HepG2 (cell line): ENCODE results near the gene AUH. TPM values are rescaled to one million over a fixed set of nuclear protein-coding genes. Genes with fewer than 3 reads are reported as not detected.

ENCODE experiments used
- ATAC-seq: fragments of 200-7000 bp; cut with Tn5 transposase; 3 replicates; pipeline ENCODE4 v1.9.1; 2020; ENCODE audit warnings: mild to moderate bottlenecking, moderate library complexity
- BruUV-seq: library from RNA; stranded (reverse); fragments of 400-500 nt; replicated peaks from 2 replicates; lab custom pipeline; 2021; lab: Mats Ljungman, UMichigan
- CTCF ChIA-PET: fragments of 300-600 bp; formaldehyde crosslinking; extraction: SDS; loops from one replicate; lab custom pipeline; 2021; ENCODE audit warnings: low total read pairs, inconsistent platforms, low intra/inter-chr PET ratio; lab: Yijun Ruan, JAX
- POLR2A ChIA-PET: fragments of 350-600 bp; sonication (Branson Sonifier 250); formaldehyde crosslinking; loops from one replicate; lab custom pipeline; 2020; ENCODE audit warnings: antibody characterized with exemption, inconsistent platforms; lab: Yijun Ruan, JAX
- DNase-seq: peaks from one replicate; pipeline ENCODE4 v3.0.0-alpha.2; 2015; ENCODE audit warnings: low spot score
- FAIRE-seq: peaks from 3 replicates; lab custom pipeline; 2011; peaks lifted over from hg19 to GRCh38; lab: Jason Lieb, UNC
- H2AFZ ChIP-seq: one replicate; pipeline ENCODE4 v1.6.1; 2011; ENCODE audit warnings: low read length, inconsistent platforms
- H3K27ac ChIP-seq: fragments of 300-600 bp; 3 replicates; pipeline ENCODE4 v1.8.0; 2011; ENCODE audit warnings: mixed run types, mild to moderate bottlenecking, mixed read lengths, low read length, inconsistent platforms; ENCODE audit not compliant: insufficient read depth; ENCODE audit errors: extremely low read length
- H3K27me3 ChIP-seq, 2 experiments: fragments of 200-600 bp in 1 of 2; 2 replicates in 1 of 2; 3 replicates in 1 of 2; pipeline versions ENCODE4 v1.6.0 to v1.8.0; 2011; ENCODE audit warnings: low read length in 2 of 2, mild to moderate bottlenecking in 2 of 2, moderate library complexity in 2 of 2, inconsistent platforms in 1 of 2; ENCODE audit not compliant: insufficient read depth in 2 of 2, control insufficient read depth in 1 of 2
- H3K36me3 ChIP-seq, 2 experiments: fragments of 200-600 bp in 1 of 2; replicated peaks in 1 of 2; 2 replicates in 1 of 2; 3 replicates in 1 of 2; pipeline versions ENCODE4 v1.5.1 to v1.8.0; 2011; ENCODE audit warnings: low read length in 2 of 2, inconsistent platforms in 1 of 2; ENCODE audit not compliant: insufficient read depth in 2 of 2, control insufficient read depth in 1 of 2
- H3K4me1 ChIP-seq: 2 replicates; pipeline ENCODE4 v1.5.1; 2012; ENCODE audit warnings: low read length, inconsistent platforms; ENCODE audit not compliant: insufficient read depth
- H3K4me2 ChIP-seq: 2 replicates; pipeline ENCODE4 v1.6.0; 2011; ENCODE audit warnings: low read depth, low read length, inconsistent platforms
- H3K4me3 ChIP-seq, 3 experiments: fragments of 200-600 bp in 1 of 3; sonication (generic), shearing (Covaris generic) in 1 of 3; replicated peaks in 1 of 3; 2 replicates each; pipeline ENCODE4 v1.5.1; 2011 to 2016; ENCODE audit warnings: low read length in 3 of 3, inconsistent platforms in 2 of 3, low read depth in 2 of 3, mild to moderate bottlenecking in 2 of 3, control low read depth in 1 of 3, mixed read lengths in 1 of 3; ENCODE audit not compliant: insufficient read depth in 1 of 3
- H3K79me2 ChIP-seq: one replicate; pipeline ENCODE4 v1.6.1; 2011; ENCODE audit warnings: low read length, inconsistent platforms; ENCODE audit not compliant: insufficient read depth
- H3K9ac ChIP-seq: 2 replicates; pipeline ENCODE4 v1.6.0; 2011; ENCODE audit warnings: mild to moderate bottlenecking, low read depth, low read length, inconsistent platforms; ENCODE audit not compliant: insufficient read depth
- H3K9me3 ChIP-seq: 2 replicates; pipeline ENCODE4 v1.5.1; 2012; ENCODE audit warnings: mild to moderate bottlenecking, low read length
- H4K20me1 ChIP-seq: 2 replicates; pipeline ENCODE4 v1.6.0; 2011; ENCODE audit warnings: inconsistent platforms, mild to moderate bottlenecking, low read length, moderate library complexity; ENCODE audit not compliant: insufficient read depth
- STAT6 ChIP-seq: sonication (generic); formaldehyde crosslinking; IDR thresholded peaks from 2 replicates; pipeline ENCODE4 v1.4.0; 2020; ENCODE audit warnings: missing genetic modification reagents, mild to moderate bottlenecking, borderline replicate concordance
- TARDBP ChIP-seq: sonication (generic); formaldehyde crosslinking; IDR thresholded peaks from 2 replicates; pipeline ENCODE4 v1.8.0; 2022; ENCODE audit warnings: mild to moderate bottlenecking, missing genetic modification reagents
- TBX2 ChIP-seq: sonication (generic); formaldehyde crosslinking; IDR thresholded peaks from 2 replicates; pipeline ENCODE4 v1.5.0; 2020; ENCODE audit warnings: missing genetic modification reagents, mild to moderate bottlenecking, borderline replicate concordance
- ZBTB1 ChIP-seq: sonication (generic); formaldehyde crosslinking; IDR thresholded peaks from 2 replicates; pipeline ENCODE4 v1.4.0; 2020; ENCODE audit warnings: missing genetic modification reagents, borderline replicate concordance
- ZBTB46 ChIP-seq: sonication (generic); formaldehyde crosslinking; IDR thresholded peaks from 2 replicates; pipeline ENCODE4 v1.4.0; 2020; ENCODE audit warnings: mild to moderate bottlenecking, missing genetic modification reagents, borderline replicate concordance
- WGBS: methylation state at CpG from one replicate; pipeline ENCODE4 v1.1.6; 2017; ENCODE audit warnings: low lambda C conversion rate; 5-methylcytosine and 5-hydroxymethylcytosine counted together
- in situ Hi-C: cut with HindIII; loops from 2 replicates; pipeline ENCODE4 v1.10.0; 2017; ENCODE audit warnings: low pct_unique_long_range_greater_than_20kb; ENCODE audit not compliant: extremely low pct_ligation_motif_present
- intact Hi-C: fragments of 100-400 bp; cut with micrococcal nuclease; formaldehyde crosslinking; loops from one replicate; pipeline ENCODE4 v1.10.0; 2022; ENCODE audit not compliant: unreplicated experiment
- polyA plus RNA-seq, 8 experiments: library from polyadenylated mRNA; depleted of rRNA in 3 of 8; stranded (reverse) in 7 of 8; unstranded in 1 of 8; fragments of >200 nt; fragmentation: Illumina TruSeq in 4 of 8; extraction: Trizol in 4 of 8; gene quantifications; 2 replicates each; pipeline versions ENCODE4 v1.2.1 to v1.2.3, GENCODE V29; 2011 to 2016; ENCODE audit warnings: low read depth in 4 of 8, missing spikeins in 1 of 8, mixed read lengths in 1 of 8; ENCODE audit not compliant: insufficient read depth in 1 of 8
- total RNA-seq, 5 experiments: library from RNA; depleted of rRNA; stranded (reverse); fragments of >200 nt; fragmentation: Illumina TruSeq; extraction: Trizol; gene quantifications; 2 replicates each; pipeline ENCODE4 v1.2.3, GENCODE V29; 2016; ENCODE audit warnings: low read depth in 1 of 5

The AUH gene
- total and polyA plus RNA-seq, 2 of the 13 experiments (the other 11 are each of a cell fraction or from before 2014, with no cell fraction given): 25.8 to 31.9 TPM

- FAIRE-seq: no peak
- no peak overlapping the region for H3K27ac ChIP-seq
These were observed 180.8 kb downstream of the AUH start for GRCh38 chr9:91180930-91181268.

More at GRCh38 chr9:91180930-91181268, 180.8 kb downstream of the AUH start:
- no TSS peak for BruUV-seq
- DNase-seq: no peak
- H3K27me3 ChIP-seq: no peaks in the 10 kb centered on the region
- ATAC-seq: no peak
- WGBS: 100% methylated on average over 2 of the region's 3 CpGs
- H3K79me2 ChIP-seq: no peaks in the 10 kb centered on the region
- no peak overlapping the region for H3K4me2 ChIP-seq
- no peak overlapping the region for H3K4me3 ChIP-seq
- no peak overlapping the region for H2AFZ ChIP-seq
- H3K9me3 ChIP-seq: no peaks in the 10 kb centered on the region
- peaks cover 44% of the 10 kb centered on the region for H3K4me1 ChIP-seq
- POLR2A ChIA-PET: no interaction called here
- no peaks in the 10 kb centered on the region for H3K36me3 ChIP-seq
- CTCF ChIA-PET: no interaction called here
- H4K20me1 ChIP-seq: no peaks in the 10 kb centered on the region
- no peak for TF ChIP-seq TARDBP
- TF ChIP-seq STAT6 (CRISPR knock-in tag): no peak
- no peak for TF ChIP-seq TBX2
- no peak for TF ChIP-seq ZBTB46
- TF ChIP-seq ZBTB1 (CRISPR knock-in tag): no peak
- intact Hi-C loops (no loop called here), in situ Hi-C loops (no loop called here)
- H3K9ac ChIP-seq: no peak overlapping the region
